Activated CD8-positive, alpha-beta T cell treated with anti-CD3 and anti-CD28 coated beads for 36 hours (primary cell): Measurements from ENCODE around the gene MGST3. TPM values are rescaled to one million over a fixed set of nuclear protein-coding genes. Genes with fewer than 3 reads are reported as not detected.
"Not testable (repeated sequence)": the region's sequence is repeated elsewhere in the genome, so short reads cannot be mapped to it uniquely, and the experiment has no call there.

Source experiments
- ATAC-seq: fragments of 200-7000 bp; cut with Tn5 transposase; one replicate; pipeline ENCODE4 v1.10.0; 2021; ENCODE audit warnings: mild to moderate bottlenecking, moderate library complexity
- CTCF ChIA-PET: fragments of 350-600 bp; sonication (Branson Sonifier 250); formaldehyde crosslinking; loops from one replicate; lab custom pipeline; 2021; ENCODE audit warnings: antibody characterized with exemption; lab: Charles Lee
- POLR2A ChIA-PET: fragments of 350-600 bp; sonication (Branson Sonifier 250); formaldehyde crosslinking; loops from one replicate; lab custom pipeline; 2021; ENCODE audit warnings: antibody characterized with exemption; lab: Charles Lee
- DNase-seq: peaks from one replicate; pipeline ENCODE4 v3.0.0-alpha.2; 2020
- H3K27ac Mint-ChIP-seq: one replicate; pipeline ENCODE4 v1.8.0; 2021; ENCODE audit warnings: mild to moderate bottlenecking, mixed read lengths
- H3K27me3 Mint-ChIP-seq: one replicate; pipeline ENCODE4 v1.8.0; 2021; ENCODE audit warnings: mixed read lengths
- H3K36me3 Mint-ChIP-seq: one replicate; pipeline ENCODE4 v1.8.0; 2021; ENCODE audit warnings: low read depth, mixed read lengths
- H3K4me1 Mint-ChIP-seq: one replicate; pipeline ENCODE4 v1.8.0; 2021; ENCODE audit warnings: low read depth, mixed read lengths
- H3K4me3 Mint-ChIP-seq: one replicate; pipeline ENCODE4 v1.8.0; 2021; ENCODE audit warnings: mild to moderate bottlenecking, moderate library complexity, mixed read lengths
- H3K9me3 Mint-ChIP-seq: one replicate; pipeline ENCODE4 v1.8.0; 2021; ENCODE audit warnings: mixed read lengths
- intact Hi-C: fragments of 100-400 bp; cut with micrococcal nuclease; formaldehyde crosslinking; loops from one replicate; pipeline ENCODE4 v1.10.0; 2022
- total RNA-seq, 2 experiments: library from RNA; stranded (reverse); gene quantifications; one replicate each; pipeline ENCODE4 v1.2.3, GENCODE V29; 2021
- TF ChIP-seq, protein P1 (sequence below): fragments of 200-600 bp; IDR thresholded peaks from one replicate; pipeline ENCODE4 v1.8.0; 2022; ENCODE audit warnings: antibody characterized with exemption, mild to moderate bottlenecking

The MGST3 gene
- total RNA-seq, 2 experiments from 2014 or later: 23.8 to 26.1 TPM

DNA sequence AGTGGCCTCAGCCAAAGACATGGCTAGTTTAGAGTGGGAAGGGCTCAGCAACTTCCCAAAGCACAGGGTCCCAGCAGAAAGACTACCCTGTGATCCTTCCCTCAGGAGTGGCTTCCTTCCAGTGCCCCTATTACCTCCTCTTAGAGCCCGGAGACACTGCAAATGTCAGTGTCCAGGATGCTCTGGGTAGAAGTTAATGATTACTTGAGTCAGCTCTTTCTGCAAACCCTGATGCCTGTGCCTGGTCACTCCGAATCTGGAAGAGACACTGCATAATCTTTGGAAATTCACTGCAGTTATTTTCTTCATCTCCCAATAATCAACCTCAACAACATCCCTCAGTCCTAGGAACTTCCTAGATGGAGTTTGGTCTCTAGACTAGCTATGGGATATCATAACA lies 27.2 kb upstream of the MGST3 start:
- ATAC-seq: no peak
- no peak for DNase-seq
- Mint-ChIP-seq H3K36me3 (no peaks in the 10 kb centered on the region), H3K9me3 (no peaks in the 10 kb centered on the region), H3K27me3 (peaks cover 1% of the 10 kb centered on the region), H3K4me1 (peaks cover 9% of the 10 kb centered on the region), H3K4me3 (no peak overlapping the region), H3K27ac (no peak overlapping the region)
- intact Hi-C loops: no loop called here
- TF ChIP-seq, protein P1, sequence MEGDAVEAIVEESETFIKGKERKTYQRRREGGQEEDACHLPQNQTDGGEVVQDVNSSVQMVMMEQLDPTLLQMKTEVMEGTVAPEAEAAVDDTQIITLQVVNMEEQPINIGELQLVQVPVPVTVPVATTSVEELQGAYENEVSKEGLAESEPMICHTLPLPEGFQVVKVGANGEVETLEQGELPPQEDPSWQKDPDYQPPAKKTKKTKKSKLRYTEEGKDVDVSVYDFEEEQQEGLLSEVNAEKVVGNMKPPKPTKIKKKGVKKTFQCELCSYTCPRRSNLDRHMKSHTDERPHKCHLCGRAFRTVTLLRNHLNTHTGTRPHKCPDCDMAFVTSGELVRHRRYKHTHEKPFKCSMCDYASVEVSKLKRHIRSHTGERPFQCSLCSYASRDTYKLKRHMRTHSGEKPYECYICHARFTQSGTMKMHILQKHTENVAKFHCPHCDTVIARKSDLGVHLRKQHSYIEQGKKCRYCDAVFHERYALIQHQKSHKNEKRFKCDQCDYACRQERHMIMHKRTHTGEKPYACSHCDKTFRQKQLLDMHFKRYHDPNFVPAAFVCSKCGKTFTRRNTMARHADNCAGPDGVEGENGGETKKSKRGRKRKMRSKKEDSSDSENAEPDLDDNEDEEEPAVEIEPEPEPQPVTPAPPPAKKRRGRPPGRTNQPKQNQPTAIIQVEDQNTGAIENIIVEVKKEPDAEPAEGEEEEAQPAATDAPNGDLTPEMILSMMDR: no peak
- ChIA-PET CTCF (interaction anchor here (3.3 to 8.4 kb wide), 2 partner anchors 12 to 310 kb away, joined by 18 to 90 read pairs; no protein-coding TSS in a partner anchor), POLR2A (no interaction called here)

DNA sequence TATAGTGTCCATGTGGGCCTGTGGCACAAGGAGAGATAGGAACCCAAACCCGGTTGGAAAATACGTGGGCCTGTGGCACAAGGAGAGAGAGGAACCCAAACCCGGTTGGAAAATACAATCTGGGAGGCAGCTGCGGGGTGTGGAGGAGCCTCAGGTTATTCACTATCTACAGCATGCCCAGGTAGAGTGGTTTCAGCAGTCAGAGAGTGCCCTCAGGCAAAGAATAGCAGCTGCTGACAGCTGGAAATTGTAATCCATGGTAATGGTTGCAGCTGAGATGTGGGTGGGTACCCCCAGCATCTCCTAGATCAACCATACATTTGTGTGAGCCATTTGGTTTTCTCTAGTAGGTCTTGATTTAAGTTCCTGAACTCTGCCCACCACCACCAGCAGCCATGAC lies 25.8 kb upstream of the MGST3 start:
- no peak for ATAC-seq
- H3K9me3 Mint-ChIP-seq: no peaks in the 10 kb centered on the region
- peaks cover 5% of the 10 kb centered on the region for H3K27me3 Mint-ChIP-seq
- H3K4me3 Mint-ChIP-seq: no peak overlapping the region
- no peaks in the 10 kb centered on the region for H3K36me3 Mint-ChIP-seq
- ChIA-PET CTCF (interaction anchor here (2.3 to 8.4 kb wide), 2 partner anchors 12 to 309 kb away, joined by 6 to 90 read pairs; no protein-coding TSS in a partner anchor), POLR2A (no interaction called here)
- TF ChIP-seq, protein P1: no peak
- peaks cover 5% of the 10 kb centered on the region for H3K4me1 Mint-ChIP-seq
- intact Hi-C loops: no loop called here
- H3K27ac Mint-ChIP-seq: no peak overlapping the region
- no peak for DNase-seq

DNA sequence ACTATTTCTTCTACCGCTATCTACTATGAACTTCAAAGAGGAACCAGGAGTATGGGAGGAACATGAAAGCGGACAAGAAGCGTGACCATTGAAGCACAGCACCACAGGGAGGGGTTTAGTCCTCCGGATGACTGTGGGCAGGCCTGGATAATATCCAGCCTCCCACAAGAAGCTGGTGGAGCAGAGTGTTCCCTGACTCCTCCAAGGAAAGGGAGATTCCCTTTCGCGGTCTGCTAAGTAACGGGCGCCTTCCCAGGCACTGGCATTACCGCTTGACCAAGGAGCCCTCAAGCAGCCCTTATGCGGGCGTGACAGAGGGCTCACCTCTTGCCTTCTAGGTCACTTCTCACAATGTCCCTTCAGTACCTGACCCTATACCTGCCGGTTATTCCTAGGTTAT lies 24.4 kb upstream of the MGST3 start:
- not testable (repeated sequence) for H3K4me3 Mint-ChIP-seq

DNA sequence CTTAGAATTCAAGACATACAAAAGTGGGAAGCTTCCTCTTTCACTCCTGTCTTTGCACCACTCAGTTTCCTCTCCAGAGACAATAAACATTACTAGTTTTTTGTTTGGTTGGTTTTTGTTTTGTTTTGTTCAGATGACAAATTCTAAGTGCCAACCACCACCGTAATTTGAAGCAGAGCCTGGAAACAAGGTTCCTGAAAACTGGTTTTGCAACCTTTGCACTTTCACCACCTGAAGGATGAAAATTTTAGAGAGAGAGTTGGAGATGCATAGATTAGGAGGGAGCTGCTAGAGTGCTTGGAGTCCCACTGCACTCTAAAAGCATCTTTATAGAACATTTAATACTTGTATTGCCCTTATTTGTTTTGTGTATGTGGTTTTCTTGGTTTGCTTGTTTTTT lies 20.2 kb upstream of the MGST3 start:
- TF ChIP-seq, protein P1: no peak
- ATAC-seq (no peak), DNase-seq (no peak)
- no peaks in the 10 kb centered on the region for H3K4me1 Mint-ChIP-seq
- H3K27me3 Mint-ChIP-seq: peaks cover 12% of the 10 kb centered on the region
- no peak overlapping the region for H3K4me3 Mint-ChIP-seq
- peaks cover 3% of the 10 kb centered on the region for H3K9me3 Mint-ChIP-seq
- no peak overlapping the region for H3K27ac Mint-ChIP-seq
- H3K36me3 Mint-ChIP-seq: no peaks in the 10 kb centered on the region
- intact Hi-C loops: no loop called here
- ChIA-PET CTCF (interaction anchor here (1.5 to 1.8 kb wide), 2 partner anchors 9 to 303 kb away, joined by 4 to 10 read pairs; no protein-coding TSS in a partner anchor), POLR2A (no interaction called here)

More for the DNA sequence above, 24.4 kb upstream of the MGST3 start:
- ATAC-seq, H3K27ac Mint-ChIP-seq, H3K9me3 Mint-ChIP-seq, H3K4me1 Mint-ChIP-seq, POLR2A ChIA-PET, DNase-seq, H3K36me3 Mint-ChIP-seq, H3K27me3 Mint-ChIP-seq, intact Hi-C loops: not testable (repeated sequence)
- CTCF ChIA-PET: interaction anchor here (1.2 to 2.3 kb wide), 2 partner anchors 14 to 307 kb away, joined by 5 to 6 read pairs; no protein-coding TSS in a partner anchor

DNA sequence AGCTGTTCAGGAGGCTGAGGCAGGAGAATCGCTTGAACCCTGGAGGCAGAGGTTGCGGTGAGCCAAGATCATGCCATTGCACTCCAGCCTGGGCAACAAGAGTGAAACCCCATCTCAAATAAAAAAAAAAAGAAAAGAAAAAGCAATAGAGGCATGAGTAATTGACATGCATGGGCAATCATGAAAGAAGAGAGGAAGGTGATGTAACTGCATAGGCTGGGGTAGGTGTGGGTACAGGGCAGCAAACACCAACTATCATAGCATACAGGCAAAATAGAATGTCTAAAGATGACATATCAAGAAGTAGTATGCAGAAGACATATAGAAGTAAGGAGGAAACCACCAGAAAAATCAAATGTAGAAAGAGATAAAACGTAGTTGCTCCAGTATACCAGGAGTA lies 19.0 kb upstream of the MGST3 start:
- no peaks in the 10 kb centered on the region for H3K36me3 Mint-ChIP-seq
- H3K27ac Mint-ChIP-seq: no peak overlapping the region
- no peaks in the 10 kb centered on the region for H3K4me1 Mint-ChIP-seq
- no peak overlapping the region for H3K4me3 Mint-ChIP-seq
- CTCF ChIA-PET: no interaction called here
- DNase-seq (no peak), ATAC-seq (no peak)
- peaks cover 14% of the 10 kb centered on the region for H3K27me3 Mint-ChIP-seq
- peaks cover 3% of the 10 kb centered on the region for H3K9me3 Mint-ChIP-seq
- POLR2A ChIA-PET: no interaction called here
- TF ChIP-seq, protein P1: no peak
- intact Hi-C loops: no loop called here
